ENCODE results near the gene AFAP1.
A peak's percentile ranks its signal among the peaks of the same experiment; 100 is the strongest.
"Not testable (repeated sequence)": the region's sequence is repeated elsewhere in the genome, so short reads cannot be mapped to it uniquely, and the experiment has no call there.

Gene AFAP1

DNA sequence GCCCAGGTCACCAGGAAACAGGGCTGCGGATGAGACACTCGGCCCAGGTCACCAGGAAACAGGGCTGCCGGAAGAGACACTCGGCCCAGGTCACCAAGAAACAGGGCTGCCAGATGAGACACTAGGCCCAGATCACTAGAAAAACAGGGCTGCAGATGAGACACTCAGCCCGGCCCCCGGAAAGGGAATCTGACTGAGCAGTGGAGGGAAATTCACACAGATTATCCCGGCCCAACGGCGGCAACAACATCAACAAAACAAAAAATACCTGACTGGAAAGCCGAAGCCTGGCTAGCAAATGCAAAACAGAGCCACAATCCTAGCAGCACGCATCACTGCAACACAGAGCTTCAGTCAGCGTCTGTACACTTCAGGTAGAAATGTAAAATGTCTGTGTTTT lies 20.7 kb downstream of the AFAP1 start:
- ATAC-seq (no peak), DNase-seq (no peak)
- Mint-ChIP-seq H3K4me3 (no peak overlapping the region), H3K27me3 (peaks cover 17% of the 10 kb centered on the region), H3K4me1 (peaks cover 44% of the 10 kb centered on the region), H3K27ac (no peak overlapping the region), H3K9me3 (no peaks in the 10 kb centered on the region)

DNA sequence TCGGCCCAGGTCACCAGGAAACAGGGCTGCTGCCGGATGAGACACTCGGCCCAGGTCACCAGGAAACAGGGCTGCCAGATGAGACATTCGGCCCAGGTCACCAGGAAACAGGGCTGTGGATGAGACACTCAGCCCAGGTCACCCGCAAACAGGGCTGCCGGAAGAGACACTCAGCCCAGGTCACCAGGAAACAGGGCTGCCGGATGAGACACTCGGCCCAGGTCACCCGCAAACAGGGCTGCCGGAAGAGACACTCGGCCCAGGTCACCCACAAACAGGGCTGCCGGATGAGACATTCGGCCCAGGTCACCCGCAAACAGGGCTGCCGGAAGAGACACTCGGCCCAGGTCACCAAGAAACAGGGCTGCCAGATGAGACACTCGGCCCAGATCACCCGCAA lies 21.5 kb downstream of the AFAP1 start:
- H3K9me3 Mint-ChIP-seq, H3K4me3 Mint-ChIP-seq, ATAC-seq, DNase-seq: not testable (repeated sequence)
- peaks cover 17% of the 10 kb centered on the region for H3K27me3 Mint-ChIP-seq
- peak overlapping the region in 1 of 2 donors; percentile 36 for H3K27ac Mint-ChIP-seq
- peaks cover 44% of the 10 kb centered on the region for H3K4me1 Mint-ChIP-seq

DNA sequence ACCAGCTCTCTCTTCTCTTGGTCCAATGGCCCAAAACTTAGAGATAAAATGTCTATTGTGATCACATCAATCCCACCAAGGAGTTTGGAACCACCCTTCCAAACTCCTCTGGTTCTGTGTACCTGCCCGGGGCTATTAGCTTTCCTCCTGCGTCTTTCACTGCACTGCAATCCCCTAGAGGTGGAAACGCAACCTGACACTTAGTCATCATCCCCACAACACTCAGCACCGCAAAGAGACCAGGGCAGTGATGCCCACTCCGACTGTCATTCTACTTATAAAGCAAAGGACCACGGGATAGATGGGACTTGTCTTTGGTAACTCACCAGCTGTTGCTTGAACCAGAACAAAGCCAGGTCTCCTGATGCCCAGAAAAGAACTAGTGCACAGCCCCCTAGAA lies 22.0 kb downstream of the AFAP1 start:
- no peak overlapping the region for H3K4me3 Mint-ChIP-seq
- no peaks in the 10 kb centered on the region for H3K9me3 Mint-ChIP-seq
- ATAC-seq (no peak), DNase-seq (no peak)
- H3K4me1 Mint-ChIP-seq, result peaks cover 48% of the 10 kb centered on the region
- H3K27me3 Mint-ChIP-seq, result peaks cover 20% of the 10 kb centered on the region
- H3K27ac Mint-ChIP-seq, result peak overlapping the region in 1 of 2 donors; percentile 36

DNA sequence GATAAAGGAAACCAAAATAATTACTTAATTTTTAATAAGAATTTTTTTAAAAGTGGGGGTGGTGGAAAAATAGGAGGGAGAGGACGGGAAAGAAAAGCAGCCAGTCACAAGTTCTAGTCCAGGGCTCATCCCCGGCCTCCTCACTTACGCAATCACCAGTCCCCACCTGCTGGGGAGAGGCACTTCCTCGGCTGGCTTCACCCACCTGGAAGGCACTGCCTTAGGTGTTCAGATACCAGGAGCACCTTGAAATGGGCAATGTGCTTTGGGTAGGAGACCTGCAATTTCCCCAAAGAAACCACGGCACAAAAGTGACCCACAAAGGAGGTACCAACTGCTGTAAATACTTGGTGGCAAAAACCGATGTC lies 23.8 kb downstream of the AFAP1 start:
- H3K4me3 Mint-ChIP-seq, result no peak overlapping the region
- peak overlapping the region in 1 of 2 donors; percentile 66 for H3K27ac Mint-ChIP-seq
- ATAC-seq, result peak; percentile 24
- peaks cover 35% of the 10 kb centered on the region for H3K27me3 Mint-ChIP-seq
- no peak for DNase-seq
- H3K9me3 Mint-ChIP-seq, result no peaks in the 10 kb centered on the region
- peaks cover 61% of the 10 kb centered on the region for H3K4me1 Mint-ChIP-seq

DNA sequence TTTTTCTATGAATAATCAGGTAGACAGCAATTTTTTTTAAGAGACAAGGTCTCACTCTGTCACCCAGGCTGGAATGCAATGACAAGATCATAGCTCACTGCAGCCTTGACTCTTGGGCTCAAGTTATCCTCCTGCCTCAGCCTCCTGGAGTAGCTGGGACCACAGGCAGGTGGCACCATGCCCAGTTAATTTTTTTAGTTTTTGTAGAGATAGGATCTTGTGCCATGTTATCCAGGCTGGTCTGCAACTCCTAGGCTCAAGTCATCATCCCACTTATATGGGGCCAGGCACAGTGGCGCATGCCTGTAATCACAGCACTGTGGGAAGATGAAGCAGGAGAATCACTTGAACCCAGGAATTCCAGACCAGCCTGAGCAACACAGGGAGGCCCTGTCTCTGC lies 26.8 kb downstream of the AFAP1 start:
- Mint-ChIP-seq H3K4me3 (no peak overlapping the region), H3K9me3 (no peaks in the 10 kb centered on the region), H3K27ac (no peak overlapping the region), H3K4me1 (peaks cover 74% of the 10 kb centered on the region), H3K27me3 (peaks cover 36% of the 10 kb centered on the region)
- no peak for DNase-seq
- no peak for ATAC-seq

DNA sequence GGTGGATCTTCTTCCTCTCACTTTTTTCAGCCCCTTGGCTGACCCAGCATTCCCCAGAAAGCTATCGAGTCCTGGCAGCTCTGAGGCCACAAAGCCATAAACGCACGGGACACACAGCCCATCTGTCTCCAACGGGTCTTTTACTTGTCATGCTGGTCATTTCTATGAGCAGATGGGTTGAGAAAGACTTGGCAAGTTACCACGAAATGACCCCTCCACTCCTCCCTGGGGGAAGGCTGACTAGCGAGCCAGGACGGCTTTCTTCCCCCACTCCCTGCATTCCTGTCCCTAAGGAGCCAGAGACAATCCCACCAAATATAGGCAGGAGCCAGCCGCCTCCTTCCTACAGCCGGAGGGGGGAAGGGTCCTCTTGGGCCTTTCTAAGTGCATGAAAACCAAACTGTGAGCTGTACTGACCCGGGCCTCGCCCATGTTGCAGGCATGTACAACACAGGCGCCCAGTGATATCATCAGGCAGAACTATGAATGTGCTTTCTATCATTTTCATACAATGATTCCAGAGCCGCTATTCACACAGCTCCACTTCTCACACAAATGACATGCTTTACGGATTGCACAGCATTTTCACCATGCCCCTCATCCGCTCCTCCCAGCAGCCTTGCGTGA lies 28.6 kb downstream of the AFAP1 start:
- H3K27me3 Mint-ChIP-seq, result peaks cover 22% of the 10 kb centered on the region
- DNase-seq, result no peak
- H3K4me3 Mint-ChIP-seq, result no peak overlapping the region
- no peak overlapping the region for H3K27ac Mint-ChIP-seq
- no peak for ATAC-seq
- peaks cover 74% of the 10 kb centered on the region for H3K4me1 Mint-ChIP-seq
- no peaks in the 10 kb centered on the region for H3K9me3 Mint-ChIP-seq

DNA sequence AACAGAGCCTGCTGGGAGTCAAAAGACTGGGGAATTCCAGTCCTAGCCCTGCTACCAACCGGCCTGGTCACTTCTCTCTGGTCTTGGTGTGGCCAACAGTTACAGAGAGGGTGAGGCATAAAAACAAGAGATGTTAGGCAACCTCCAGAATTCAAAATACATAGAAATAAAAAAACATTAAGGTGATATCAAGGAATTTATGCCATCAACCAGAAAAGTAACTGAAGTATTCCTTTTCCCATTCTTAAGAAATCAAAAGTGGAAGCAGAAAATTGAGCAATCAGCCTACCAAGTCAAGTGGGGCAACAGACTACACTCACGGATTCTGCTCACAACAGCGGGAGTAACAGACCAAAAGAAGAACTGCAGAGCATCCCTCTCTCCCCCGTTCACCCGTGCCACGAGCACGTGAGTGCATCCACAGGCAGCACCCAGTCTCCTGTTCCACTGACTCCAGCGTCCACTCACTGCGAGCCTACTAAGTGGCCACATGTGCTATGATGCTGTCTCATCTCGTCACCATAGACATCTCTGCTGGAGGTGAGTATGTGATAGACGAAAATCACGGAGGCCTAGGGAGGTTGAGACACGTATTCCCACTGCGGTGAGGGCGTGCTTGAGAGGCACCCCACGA lies 29.3 kb downstream of the AFAP1 start:
- DNase-seq (no peak), ATAC-seq (no peak)
- Mint-ChIP-seq H3K27ac (no peak overlapping the region), H3K9me3 (no peaks in the 10 kb centered on the region), H3K4me3 (no peak overlapping the region), H3K4me1 (peaks cover 72% of the 10 kb centered on the region), H3K27me3 (peaks cover 22% of the 10 kb centered on the region)

DNA sequence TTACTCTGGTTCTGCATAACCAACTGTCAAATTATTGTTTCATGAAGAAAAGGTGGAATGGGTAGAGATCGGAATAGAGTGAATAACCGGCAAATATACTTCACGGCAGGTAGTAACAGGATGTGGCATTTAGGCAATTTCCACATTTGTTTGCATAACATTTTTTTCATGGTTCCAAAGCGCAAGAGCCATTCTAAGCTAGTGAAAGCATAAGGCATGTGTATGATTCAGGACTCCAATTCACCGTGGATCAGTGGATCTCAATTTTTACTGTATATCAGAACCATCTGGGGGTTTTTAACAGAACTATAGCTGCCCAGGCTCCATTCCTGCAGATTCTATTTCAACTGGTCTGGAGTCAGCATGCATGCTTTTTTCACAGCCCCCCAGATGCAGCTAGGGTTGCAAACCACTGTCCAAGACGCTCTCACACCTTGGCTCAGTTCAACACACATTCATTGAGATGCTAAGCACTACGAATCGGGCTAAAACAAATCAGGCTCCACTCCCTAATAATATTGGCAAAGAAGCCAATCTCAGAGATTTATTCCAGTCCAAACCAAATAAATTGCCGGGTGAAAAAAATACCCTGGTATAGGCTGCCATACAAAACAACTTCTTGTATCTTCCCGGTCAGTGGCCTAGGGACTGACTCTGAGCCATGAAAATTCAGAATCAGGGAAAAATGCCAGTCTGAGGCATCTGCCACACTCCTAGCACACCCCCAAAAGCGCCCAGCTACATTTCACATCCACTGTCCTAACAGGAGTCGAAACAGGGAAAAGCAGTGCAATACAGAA lies 30.0 kb downstream of the AFAP1 start:
- Mint-ChIP-seq H3K27ac (peak overlapping the region in 1 of 2 donors; percentile 9), H3K27me3 (peaks cover 22% of the 10 kb centered on the region)

DNA sequence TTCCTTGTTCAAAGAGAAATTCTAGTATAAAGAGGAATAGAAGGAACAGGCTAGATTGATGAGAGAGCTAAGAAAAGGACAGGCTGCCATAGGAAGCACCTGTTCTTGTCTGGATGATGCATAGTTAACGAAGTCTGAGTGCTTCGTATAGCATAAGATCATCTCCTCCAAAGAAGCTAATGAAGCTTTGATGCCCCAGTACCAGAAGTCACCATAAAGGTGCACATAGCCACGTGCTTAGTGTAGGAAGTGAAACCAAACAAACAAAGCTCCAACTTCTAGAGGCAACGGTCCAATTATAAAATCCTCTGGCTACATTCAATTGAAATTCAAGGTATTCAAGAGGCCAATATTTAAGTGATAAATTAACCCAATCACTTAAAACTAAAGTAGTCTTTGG lies 31.0 kb downstream of the AFAP1 start:
- no peak overlapping the region for H3K27ac Mint-ChIP-seq
- H3K4me3 Mint-ChIP-seq, result no peak overlapping the region
- ATAC-seq, result no peak
- peaks cover 57% of the 10 kb centered on the region for H3K4me1 Mint-ChIP-seq
- no peak for DNase-seq
- H3K27me3 Mint-ChIP-seq, result peaks cover 22% of the 10 kb centered on the region
- H3K9me3 Mint-ChIP-seq, result no peaks in the 10 kb centered on the region

More for the DNA sequence above, 30.0 kb downstream of the AFAP1 start:
- no peak for DNase-seq
- ATAC-seq, result no peak
- Mint-ChIP-seq H3K4me3 (no peak overlapping the region), H3K9me3 (no peaks in the 10 kb centered on the region), H3K4me1 (peaks cover 64% of the 10 kb centered on the region)

DNA sequence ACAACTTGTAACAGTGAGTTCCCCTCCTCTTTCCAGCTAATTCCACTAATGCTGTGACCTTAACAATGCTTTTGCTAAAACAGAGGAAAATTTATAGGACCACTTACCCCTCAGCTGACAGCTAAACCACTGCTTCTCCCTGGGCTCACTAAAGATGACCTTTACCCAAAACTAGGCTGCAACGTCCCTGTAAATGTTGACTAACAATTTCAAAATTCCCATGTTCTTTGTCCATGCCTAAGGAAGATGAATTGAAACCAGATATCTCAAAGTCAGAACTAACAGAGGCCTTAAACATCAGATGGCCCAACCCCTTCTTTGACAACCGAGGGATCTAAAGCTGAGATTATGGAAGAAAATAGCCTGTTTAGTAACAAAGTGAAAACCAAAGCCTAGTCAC lies 32.5 kb downstream of the AFAP1 start:
- Mint-ChIP-seq H3K27me3 (peaks cover 24% of the 10 kb centered on the region), H3K27ac (no peak overlapping the region), H3K4me3 (no peak overlapping the region), H3K4me1 (peaks cover 60% of the 10 kb centered on the region), H3K9me3 (no peaks in the 10 kb centered on the region)
- DNase-seq (no peak), ATAC-seq (no peak)

DNA sequence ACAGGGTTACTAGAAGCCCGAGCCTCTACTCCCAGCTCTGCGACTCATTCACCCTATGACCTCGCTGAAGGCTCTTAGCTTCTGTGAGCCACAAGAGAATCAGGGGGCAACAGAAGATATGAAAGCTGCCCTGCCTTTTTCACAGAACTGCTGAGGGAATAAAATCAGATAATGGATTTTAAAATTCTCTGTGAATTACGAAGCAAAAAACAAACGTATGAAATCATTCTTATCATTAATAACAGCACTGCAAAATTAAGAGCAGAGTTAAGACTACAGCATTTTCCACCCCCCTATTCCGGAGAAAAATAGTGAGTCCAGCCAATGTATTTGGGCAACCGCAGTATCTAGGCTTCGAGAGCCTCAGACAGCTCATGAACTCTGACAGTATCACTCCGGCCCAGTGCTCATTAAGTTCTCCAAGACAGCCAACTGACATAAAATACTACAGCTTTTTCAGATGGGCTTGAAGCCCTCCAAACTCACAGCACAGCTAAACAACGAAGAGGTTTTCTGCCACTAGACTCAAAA lies 33.4 kb downstream of the AFAP1 start:
- Mint-ChIP-seq H3K27me3 (peaks cover 24% of the 10 kb centered on the region), H3K4me1 (peaks cover 60% of the 10 kb centered on the region), H3K4me3 (no peak overlapping the region), H3K9me3 (no peaks in the 10 kb centered on the region), H3K27ac (peak overlapping the region in 1 of 2 donors; percentile 27)
- ATAC-seq, result no peak
- DNase-seq, result no peak

DNA sequence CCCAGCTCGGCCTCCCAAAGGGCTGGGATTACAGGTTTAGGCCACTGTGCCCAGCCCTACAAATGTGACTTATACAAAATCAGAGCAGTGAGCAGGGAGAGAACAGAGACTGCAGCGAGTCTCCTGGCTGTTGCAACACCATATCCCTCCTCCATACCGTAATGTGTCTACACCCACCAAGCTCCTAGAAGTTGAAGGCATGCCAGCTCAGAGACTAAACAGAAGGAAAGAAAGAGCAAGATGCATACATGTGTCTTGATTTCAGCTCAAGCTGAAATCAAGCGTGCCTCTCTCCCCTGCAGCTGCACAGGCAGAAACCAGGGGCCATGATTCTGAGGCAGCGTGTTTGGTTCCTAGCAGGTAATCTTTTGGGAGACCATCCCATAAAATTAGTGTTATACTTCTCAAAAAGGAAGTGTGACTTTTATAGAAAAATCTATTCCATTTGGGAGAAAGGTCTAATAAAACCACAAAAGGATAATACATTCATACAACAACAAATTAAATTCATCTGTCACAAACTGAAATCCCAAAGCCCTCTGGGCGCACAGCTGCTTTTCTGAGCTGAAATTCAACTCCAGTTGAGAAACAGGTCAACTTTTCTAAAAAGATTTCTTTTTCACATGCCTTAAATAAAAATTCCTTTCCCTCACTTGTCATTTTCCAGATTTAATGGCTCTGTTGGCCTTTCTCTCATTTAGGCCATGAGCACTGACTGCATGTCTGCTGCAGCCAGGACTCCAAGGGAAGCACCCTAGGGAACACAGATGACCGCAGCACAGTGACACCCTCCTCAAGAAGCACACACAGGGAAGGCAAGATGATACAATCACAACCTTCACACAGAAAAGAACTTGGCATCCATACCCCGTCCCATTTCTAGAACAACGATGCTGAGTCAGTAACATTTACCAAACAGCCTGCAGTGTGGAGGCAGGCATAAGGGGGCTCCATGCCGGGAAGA lies 34.4 kb downstream of the AFAP1 start:
- H3K27ac Mint-ChIP-seq, result no peak overlapping the region
- DNase-seq (no peak), ATAC-seq (no peak)
- H3K4me1 Mint-ChIP-seq, result peaks cover 59% of the 10 kb centered on the region
- no peak overlapping the region for H3K4me3 Mint-ChIP-seq
- no peaks in the 10 kb centered on the region for H3K9me3 Mint-ChIP-seq
- peaks cover 26% of the 10 kb centered on the region for H3K27me3 Mint-ChIP-seq

DNA sequence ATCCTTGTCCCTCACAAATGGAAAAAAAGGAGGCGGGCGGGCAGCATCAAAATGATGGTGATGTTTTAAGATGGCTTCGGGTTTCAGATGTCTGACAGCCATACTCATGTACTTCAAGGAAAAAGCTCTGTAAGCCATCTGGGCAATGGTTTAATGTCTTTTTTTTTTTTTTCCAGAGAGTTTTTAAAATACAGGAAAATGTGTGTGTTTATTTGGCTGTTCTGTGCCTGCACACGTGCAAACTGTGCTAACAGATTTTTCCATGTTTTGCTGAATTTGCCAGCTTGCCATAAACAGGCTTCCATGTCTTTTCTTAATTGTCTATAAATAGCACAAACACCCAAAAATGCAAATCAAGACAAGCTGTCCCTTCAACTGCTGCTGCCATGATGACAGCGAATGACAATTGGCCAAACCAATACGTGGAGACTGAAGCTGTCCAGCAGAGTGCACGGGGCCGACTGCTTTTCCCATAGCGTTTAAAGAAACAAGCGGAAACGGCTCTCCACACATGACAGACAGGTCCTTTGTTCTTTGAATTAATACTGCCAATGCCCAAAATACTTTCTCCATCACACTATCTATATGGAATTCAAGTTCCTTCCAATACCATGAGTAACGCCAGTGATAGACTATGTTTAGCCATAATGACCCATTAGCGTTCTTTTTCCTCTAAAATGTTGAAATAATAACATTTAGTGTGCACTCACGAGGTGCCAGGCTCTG lies 35.7 kb downstream of the AFAP1 start:
- Mint-ChIP-seq H3K4me1 (peaks cover 48% of the 10 kb centered on the region), H3K9me3 (no peaks in the 10 kb centered on the region), H3K27me3 (peaks cover 28% of the 10 kb centered on the region), H3K27ac (no peak overlapping the region), H3K4me3 (no peak overlapping the region)
- DNase-seq, result no peak
- no peak for ATAC-seq

DNA sequence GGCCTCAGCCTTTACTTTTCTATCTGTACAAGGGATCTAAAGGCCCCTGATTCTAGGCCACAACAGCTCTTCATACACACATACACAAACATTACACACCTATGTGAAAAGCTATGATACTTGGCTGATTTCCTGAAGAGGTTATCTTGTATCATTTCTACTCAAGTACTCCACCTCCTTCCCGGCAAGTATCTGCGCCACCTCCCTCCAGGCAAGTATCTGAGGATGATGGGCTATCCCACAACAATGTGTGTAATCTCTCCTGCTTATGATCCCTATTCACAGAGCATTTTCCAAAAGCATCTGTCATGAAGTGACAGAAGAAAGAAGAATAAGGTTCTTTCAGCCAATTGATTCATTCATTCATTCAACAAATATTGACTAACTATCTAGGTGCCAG lies 36.8 kb downstream of the AFAP1 start:
- Mint-ChIP-seq H3K27ac (no peak overlapping the region), H3K9me3 (no peaks in the 10 kb centered on the region), H3K27me3 (peaks cover 33% of the 10 kb centered on the region), H3K4me3 (no peak overlapping the region), H3K4me1 (peaks cover 51% of the 10 kb centered on the region)
- no peak for DNase-seq
- ATAC-seq, result no peak
